ENCODE measurements around the gene PRDX5. TPM values are rescaled to one million over a fixed set of nuclear protein-coding genes. Genes with fewer than 3 reads are reported as not detected.

The PRDX5 gene
- total and polyA plus RNA-seq, 9 of the 15 experiments (the other 6 are each of a cell fraction or from before 2014, with no cell fraction given): 40.8 to 327 (median 204) TPM

DNA sequence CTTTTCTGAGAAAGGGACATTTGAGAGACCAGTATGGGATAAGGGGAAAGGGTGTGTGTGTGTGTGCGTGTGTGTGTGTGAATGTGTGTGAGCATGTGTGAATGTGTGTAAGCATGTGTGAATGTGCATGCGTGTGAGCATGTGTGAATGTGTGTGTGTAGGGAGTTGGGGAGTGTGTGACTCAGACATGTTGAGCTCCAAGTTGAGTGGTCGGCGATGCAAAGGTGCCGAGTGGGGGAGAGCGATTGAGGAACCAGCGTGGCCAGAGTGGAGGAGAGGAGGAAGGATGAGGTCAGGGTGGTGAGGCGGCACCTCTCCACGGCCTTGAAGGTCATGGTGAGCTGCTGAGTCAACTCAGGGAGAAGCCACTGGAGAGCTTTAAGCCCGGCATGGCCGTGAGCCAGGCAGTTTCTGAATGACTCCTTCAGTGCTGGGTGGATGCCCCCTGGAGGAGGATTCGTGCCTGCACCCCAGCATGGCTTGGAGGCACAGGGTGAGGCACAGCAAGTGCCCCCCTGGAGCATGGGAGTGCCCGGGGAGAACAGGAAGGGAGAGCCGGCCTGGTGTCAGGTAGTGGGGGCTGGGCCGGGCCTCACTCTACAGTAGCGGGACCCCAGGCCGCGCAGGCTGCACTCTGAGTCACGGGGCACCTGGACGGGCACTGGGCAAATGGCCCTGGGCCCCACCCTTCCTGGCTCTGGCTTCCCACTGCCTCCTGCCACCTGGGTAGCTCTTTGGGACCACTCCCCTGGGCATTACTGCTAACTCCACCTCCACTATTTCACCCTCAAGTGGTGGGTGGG is 13.8 kb downstream of the PRDX5 start (continued):
- TF ChIP-seq BACH1 (tag; IDR thresholded peaks at IDR 0.05): peak; percentile 91
- no peak for TF ChIP-seq ELF1 (tag; IDR thresholded peaks at IDR 0.05)
- TF ChIP-seq, protein P1, sequence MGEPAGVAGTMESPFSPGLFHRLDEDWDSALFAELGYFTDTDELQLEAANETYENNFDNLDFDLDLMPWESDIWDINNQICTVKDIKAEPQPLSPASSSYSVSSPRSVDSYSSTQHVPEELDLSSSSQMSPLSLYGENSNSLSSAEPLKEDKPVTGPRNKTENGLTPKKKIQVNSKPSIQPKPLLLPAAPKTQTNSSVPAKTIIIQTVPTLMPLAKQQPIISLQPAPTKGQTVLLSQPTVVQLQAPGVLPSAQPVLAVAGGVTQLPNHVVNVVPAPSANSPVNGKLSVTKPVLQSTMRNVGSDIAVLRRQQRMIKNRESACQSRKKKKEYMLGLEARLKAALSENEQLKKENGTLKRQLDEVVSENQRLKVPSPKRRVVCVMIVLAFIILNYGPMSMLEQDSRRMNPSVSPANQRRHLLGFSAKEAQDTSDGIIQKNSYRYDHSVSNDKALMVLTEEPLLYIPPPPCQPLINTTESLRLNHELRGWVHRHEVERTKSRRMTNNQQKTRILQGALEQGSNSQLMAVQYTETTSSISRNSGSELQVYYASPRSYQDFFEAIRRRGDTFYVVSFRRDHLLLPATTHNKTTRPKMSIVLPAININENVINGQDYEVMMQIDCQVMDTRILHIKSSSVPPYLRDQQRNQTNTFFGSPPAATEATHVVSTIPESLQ (CRISPR knock-in tag; IDR thresholded peaks at IDR 0.05): no peak
- TF ChIP-seq TCF7L2 (IDR thresholded peaks at IDR 0.05; ENCODE audit: low read depth, low read length): no peak
- TF ChIP-seq GTF2E2 (tag; IDR thresholded peaks at IDR 0.05): no peak
- no peak for TF ChIP-seq ZSCAN29 (IDR thresholded peaks at IDR 0.05)
- TF ChIP-seq, protein P2, sequence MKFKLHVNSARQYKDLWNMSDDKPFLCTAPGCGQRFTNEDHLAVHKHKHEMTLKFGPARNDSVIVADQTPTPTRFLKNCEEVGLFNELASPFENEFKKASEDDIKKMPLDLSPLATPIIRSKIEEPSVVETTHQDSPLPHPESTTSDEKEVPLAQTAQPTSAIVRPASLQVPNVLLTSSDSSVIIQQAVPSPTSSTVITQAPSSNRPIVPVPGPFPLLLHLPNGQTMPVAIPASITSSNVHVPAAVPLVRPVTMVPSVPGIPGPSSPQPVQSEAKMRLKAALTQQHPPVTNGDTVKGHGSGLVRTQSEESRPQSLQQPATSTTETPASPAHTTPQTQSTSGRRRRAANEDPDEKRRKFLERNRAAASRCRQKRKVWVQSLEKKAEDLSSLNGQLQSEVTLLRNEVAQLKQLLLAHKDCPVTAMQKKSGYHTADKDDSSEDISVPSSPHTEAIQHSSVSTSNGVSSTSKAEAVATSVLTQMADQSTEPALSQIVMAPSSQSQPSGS (CRISPR knock-in tag; IDR thresholded peaks at IDR 0.05): no peak
- TF ChIP-seq, protein P3, sequence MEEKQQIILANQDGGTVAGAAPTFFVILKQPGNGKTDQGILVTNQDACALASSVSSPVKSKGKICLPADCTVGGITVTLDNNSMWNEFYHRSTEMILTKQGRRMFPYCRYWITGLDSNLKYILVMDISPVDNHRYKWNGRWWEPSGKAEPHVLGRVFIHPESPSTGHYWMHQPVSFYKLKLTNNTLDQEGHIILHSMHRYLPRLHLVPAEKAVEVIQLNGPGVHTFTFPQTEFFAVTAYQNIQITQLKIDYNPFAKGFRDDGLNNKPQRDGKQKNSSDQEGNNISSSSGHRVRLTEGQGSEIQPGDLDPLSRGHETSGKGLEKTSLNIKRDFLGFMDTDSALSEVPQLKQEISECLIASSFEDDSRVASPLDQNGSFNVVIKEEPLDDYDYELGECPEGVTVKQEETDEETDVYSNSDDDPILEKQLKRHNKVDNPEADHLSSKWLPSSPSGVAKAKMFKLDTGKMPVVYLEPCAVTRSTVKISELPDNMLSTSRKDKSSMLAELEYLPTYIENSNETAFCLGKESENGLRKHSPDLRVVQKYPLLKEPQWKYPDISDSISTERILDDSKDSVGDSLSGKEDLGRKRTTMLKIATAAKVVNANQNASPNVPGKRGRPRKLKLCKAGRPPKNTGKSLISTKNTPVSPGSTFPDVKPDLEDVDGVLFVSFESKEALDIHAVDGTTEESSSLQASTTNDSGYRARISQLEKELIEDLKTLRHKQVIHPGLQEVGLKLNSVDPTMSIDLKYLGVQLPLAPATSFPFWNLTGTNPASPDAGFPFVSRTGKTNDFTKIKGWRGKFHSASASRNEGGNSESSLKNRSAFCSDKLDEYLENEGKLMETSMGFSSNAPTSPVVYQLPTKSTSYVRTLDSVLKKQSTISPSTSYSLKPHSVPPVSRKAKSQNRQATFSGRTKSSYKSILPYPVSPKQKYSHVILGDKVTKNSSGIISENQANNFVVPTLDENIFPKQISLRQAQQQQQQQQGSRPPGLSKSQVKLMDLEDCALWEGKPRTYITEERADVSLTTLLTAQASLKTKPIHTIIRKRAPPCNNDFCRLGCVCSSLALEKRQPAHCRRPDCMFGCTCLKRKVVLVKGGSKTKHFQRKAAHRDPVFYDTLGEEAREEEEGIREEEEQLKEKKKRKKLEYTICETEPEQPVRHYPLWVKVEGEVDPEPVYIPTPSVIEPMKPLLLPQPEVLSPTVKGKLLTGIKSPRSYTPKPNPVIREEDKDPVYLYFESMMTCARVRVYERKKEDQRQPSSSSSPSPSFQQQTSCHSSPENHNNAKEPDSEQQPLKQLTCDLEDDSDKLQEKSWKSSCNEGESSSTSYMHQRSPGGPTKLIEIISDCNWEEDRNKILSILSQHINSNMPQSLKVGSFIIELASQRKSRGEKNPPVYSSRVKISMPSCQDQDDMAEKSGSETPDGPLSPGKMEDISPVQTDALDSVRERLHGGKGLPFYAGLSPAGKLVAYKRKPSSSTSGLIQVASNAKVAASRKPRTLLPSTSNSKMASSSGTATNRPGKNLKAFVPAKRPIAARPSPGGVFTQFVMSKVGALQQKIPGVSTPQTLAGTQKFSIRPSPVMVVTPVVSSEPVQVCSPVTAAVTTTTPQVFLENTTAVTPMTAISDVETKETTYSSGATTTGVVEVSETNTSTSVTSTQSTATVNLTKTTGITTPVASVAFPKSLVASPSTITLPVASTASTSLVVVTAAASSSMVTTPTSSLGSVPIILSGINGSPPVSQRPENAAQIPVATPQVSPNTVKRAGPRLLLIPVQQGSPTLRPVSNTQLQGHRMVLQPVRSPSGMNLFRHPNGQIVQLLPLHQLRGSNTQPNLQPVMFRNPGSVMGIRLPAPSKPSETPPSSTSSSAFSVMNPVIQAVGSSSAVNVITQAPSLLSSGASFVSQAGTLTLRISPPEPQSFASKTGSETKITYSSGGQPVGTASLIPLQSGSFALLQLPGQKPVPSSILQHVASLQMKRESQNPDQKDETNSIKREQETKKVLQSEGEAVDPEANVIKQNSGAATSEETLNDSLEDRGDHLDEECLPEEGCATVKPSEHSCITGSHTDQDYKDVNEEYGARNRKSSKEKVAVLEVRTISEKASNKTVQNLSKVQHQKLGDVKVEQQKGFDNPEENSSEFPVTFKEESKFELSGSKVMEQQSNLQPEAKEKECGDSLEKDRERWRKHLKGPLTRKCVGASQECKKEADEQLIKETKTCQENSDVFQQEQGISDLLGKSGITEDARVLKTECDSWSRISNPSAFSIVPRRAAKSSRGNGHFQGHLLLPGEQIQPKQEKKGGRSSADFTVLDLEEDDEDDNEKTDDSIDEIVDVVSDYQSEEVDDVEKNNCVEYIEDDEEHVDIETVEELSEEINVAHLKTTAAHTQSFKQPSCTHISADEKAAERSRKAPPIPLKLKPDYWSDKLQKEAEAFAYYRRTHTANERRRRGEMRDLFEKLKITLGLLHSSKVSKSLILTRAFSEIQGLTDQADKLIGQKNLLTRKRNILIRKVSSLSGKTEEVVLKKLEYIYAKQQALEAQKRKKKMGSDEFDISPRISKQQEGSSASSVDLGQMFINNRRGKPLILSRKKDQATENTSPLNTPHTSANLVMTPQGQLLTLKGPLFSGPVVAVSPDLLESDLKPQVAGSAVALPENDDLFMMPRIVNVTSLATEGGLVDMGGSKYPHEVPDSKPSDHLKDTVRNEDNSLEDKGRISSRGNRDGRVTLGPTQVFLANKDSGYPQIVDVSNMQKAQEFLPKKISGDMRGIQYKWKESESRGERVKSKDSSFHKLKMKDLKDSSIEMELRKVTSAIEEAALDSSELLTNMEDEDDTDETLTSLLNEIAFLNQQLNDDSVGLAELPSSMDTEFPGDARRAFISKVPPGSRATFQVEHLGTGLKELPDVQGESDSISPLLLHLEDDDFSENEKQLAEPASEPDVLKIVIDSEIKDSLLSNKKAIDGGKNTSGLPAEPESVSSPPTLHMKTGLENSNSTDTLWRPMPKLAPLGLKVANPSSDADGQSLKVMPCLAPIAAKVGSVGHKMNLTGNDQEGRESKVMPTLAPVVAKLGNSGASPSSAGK (IDR thresholded peaks at IDR 0.05): 0 out of 2 replicates have a peak, but pooled peaks have one; percentile 40
- no peak for TF ChIP-seq ZNF3 (CRISPR knock-in tag; IDR thresholded peaks at IDR 0.05)
- TF ChIP-seq, protein P4, sequence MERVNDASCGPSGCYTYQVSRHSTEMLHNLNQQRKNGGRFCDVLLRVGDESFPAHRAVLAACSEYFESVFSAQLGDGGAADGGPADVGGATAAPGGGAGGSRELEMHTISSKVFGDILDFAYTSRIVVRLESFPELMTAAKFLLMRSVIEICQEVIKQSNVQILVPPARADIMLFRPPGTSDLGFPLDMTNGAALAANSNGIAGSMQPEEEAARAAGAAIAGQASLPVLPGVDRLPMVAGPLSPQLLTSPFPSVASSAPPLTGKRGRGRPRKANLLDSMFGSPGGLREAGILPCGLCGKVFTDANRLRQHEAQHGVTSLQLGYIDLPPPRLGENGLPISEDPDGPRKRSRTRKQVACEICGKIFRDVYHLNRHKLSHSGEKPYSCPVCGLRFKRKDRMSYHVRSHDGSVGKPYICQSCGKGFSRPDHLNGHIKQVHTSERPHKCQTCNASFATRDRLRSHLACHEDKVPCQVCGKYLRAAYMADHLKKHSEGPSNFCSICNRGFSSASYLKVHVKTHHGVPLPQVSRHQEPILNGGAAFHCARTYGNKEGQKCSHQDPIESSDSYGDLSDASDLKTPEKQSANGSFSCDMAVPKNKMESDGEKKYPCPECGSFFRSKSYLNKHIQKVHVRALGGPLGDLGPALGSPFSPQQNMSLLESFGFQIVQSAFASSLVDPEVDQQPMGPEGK (CRISPR knock-in tag; IDR thresholded peaks at IDR 0.05; ENCODE audit: borderline replicate concordance): no peak
